Spleen (tissue), 7 donors: ENCODE results near the gene AGPS.

ENCODE experiments used
- CTCF ChIP-seq, 11 experiments: fragments of 200-600 bp in 7 of 11; fragments of 450-650 bp in 4 of 11; sonication (generic) in 4 of 11; IDR thresholded peaks in 8 of 11; conservative IDR thresholded peaks in 3 of 11; 1 replicate in 7 of 11; 2 replicates in 4 of 11; pipeline versions ENCODE4 v1.4.0 to v1.8.0; 2016 to 2021; ENCODE audit warnings: antibody characterized with exemption in 11 of 11, inconsistent platforms in 4 of 11, mild to moderate bottlenecking in 1 of 11
- POLR2A ChIP-seq, 3 donors: fragments of 450-650 bp; IDR thresholded peaks; one replicate each; pipeline ENCODE4 v1.5.1; 2017; ENCODE audit warnings: antibody characterized with exemption in 3 of 3, mild to moderate bottlenecking in 1 of 3
- donor health status: DM: no; HTN: no; CAD: no; lungs with moderate emphysema.
- donor health status: DM: no; HTN: no; CAD: no.
- donor health status: DM: no; HTN: no; CAD: no.

DNA sequence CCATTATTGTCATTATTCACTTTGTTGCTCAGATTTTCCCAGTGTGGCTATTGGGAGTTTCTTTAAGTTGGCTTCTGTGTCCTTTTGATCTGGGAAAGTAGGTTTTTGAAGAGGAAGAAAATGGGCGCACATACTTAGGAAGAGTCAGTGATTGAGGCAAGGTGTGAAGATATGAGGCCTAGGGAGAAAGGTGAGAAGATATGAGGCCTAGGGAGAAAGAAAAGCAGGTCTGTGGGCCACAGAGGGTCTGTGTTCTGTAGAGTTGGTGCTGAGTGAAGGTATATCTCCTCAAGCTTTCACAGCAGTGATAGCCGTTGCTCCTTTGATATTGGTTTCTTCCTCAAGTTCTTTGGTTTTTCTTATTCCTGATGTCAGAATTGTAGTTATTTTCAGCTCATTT lies 126.2 kb downstream of the AGPS start:
- TF ChIP-seq CTCF (IDR thresholded peaks at IDR 0.05 in 8 of 11, conservative IDR thresholded peaks at IDR 0.05 in 3 of 11) (no peak), POLR2A (IDR thresholded peaks at IDR 0.05) (no peak)
